HK-2 (cell line): ENCODE data around the gene JKAMP.

Experiments used
- DNase-seq: peaks from one replicate; pipeline ENCODE4 v3.0.0-alpha.2; 2018; ENCODE audit not compliant: unreplicated experiment

JKAMP gene

GRCh38 chr14:59540852-59541251 lies 56.5 kb downstream of the JKAMP start:
- DNase-seq: no peak

GRCh38 chr14:59541731-59542130 lies 57.4 kb downstream of the JKAMP start:
- DNase-seq: no peak

GRCh38 chr14:59543873-59544272 lies 59.6 kb downstream of the JKAMP start:
- no peak for DNase-seq

GRCh38 chr14:59547310-59547709 lies 63.0 kb downstream of the JKAMP start:
- DNase-seq: no peak
